Stimulated activated naive CD8-positive, alpha-beta T cell treated with anti-CD3 and anti-CD28 coated beads, Interleukin-15, amount 100 ng/mL, for 72 hours (primary cell): ENCODE data around the gene TBRG1.

Source experiments
- ATAC-seq: fragments of 150-1000 bp; cut with Tn5 transposase; 2 replicates; pipeline ENCODE4 v1.10.0; 2021; ENCODE audit warnings: mild to moderate bottlenecking, moderate library complexity
- DNase-seq, 2 donors: peaks; one replicate each; pipeline ENCODE4 v3.0.0; 2021 to 2022
- H3K27ac Mint-ChIP-seq, 2 donors: one replicate each; pipeline ENCODE4 v1.8.0; 2022; ENCODE audit warnings: mild to moderate bottlenecking in 2 of 2, mixed read lengths in 2 of 2, moderate library complexity in 2 of 2
- H3K27me3 Mint-ChIP-seq: one replicate; pipeline ENCODE4 v1.8.0; 2022; ENCODE audit warnings: mixed read lengths
- H3K4me1 Mint-ChIP-seq: one replicate; pipeline ENCODE4 v1.8.0; 2022; ENCODE audit warnings: mild to moderate bottlenecking, mixed read lengths
- H3K4me3 Mint-ChIP-seq, 2 donors: one replicate each; pipeline ENCODE4 v1.8.0; 2022; ENCODE audit warnings: mild to moderate bottlenecking in 2 of 2, mixed read lengths in 2 of 2, moderate library complexity in 1 of 2
- H3K9me3 Mint-ChIP-seq, 2 donors: one replicate each; pipeline ENCODE4 v1.8.0; 2022; ENCODE audit warnings: mixed read lengths in 2 of 2

The TBRG1 gene

DNA sequence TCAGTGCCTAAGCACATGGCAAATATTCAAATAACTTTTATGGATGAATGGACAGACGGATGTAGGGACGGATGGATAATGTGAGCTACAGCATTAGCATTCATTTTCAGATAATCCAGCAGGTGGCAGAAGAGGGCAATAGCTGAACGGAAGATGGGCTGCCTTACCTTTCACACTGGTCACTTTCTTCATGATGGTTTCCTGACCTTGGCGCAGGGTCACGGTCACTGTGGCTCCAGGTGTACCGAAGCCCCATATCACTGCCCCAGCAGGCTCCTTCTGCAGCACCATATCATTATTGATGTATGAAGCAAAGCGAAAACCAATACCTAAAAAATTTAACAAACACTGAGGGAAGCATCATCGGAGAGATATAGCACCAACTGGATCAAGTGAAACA is 46.5 kb downstream of the TBRG1 start:
- Mint-ChIP-seq H3K27ac (no peak overlapping the region), H3K9me3 (no peaks in the 10 kb centered on the region), H3K27me3 (no peaks in the 10 kb centered on the region), H3K4me3 (no peak overlapping the region), H3K4me1 (peaks cover 32% of the 10 kb centered on the region)
- ATAC-seq (peak; percentile 22), DNase-seq (peak; percentile 37 to 38)

DNA sequence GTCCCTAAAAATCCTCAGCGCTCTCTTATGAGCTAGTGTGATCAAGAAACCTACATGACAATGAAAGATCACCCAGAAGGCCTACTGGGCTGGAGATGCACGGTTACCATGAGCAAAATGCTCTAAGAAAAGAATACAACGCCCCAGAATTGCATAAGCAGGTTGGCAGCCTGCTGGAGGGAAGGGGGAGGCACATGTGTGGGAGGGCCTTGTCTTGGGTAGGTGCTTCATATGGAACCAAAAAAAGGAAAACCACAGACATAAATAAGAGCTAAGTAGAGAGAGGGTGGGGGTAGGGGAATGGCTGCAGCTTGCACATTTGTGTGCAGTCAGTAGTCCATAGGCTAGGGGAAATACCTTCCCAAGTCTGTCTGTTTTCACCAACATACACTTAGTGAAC is 48.1 kb downstream of the TBRG1 start:
- Mint-ChIP-seq H3K4me3 (no peak overlapping the region), H3K27ac (peak overlapping the region in 1 of 2 donors; percentile 0)

DNA sequence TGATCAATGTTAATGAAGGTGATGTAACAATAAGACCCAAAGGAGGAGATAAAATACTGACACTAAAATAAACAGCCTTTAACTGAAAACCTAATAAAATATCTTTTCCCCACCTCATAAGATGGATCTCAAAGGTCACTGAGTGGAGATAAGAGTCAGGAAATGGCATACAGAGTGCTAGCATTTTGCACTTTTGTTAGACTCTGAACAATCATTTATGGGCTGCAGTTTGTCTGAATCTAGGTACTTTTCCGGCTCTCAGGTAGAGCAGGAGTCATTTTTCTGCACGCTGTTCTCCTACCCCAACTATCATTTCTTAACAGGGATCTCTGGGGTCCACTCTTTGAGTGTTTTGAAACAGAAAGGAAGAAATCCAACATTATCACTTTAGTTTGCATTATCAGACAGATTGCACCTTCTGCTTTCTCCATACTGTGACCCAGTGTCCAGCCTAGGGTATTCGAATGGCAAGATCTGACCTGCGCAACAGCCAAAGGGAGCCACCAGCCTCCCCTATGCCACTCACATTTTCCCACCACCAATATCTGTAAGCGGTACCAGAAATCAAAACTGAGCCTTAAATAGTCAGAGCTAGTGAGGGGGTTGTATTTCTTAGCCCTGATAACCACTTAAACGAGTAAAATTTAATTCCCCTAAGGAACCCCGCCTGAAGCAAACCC is 50.0 kb downstream of the TBRG1 start:
- Mint-ChIP-seq H3K27ac (peak overlapping the region; percentile 59 to 78), H3K9me3 (no peaks in the 10 kb centered on the region), H3K4me1 (peaks cover 47% of the 10 kb centered on the region), H3K27me3 (no peaks in the 10 kb centered on the region), H3K4me3 (peak overlapping the region; percentile 84 to 92)
- DNase-seq (no peak), ATAC-seq (peak; percentile 1)

More for the DNA sequence above, 48.1 kb downstream of the TBRG1 start:
- Mint-ChIP-seq H3K9me3 (no peaks in the 10 kb centered on the region), H3K27me3 (no peaks in the 10 kb centered on the region), H3K4me1 (peaks cover 42% of the 10 kb centered on the region)
- DNase-seq: peak; percentile 25 to 40
- ATAC-seq: peak; percentile 41

DNA sequence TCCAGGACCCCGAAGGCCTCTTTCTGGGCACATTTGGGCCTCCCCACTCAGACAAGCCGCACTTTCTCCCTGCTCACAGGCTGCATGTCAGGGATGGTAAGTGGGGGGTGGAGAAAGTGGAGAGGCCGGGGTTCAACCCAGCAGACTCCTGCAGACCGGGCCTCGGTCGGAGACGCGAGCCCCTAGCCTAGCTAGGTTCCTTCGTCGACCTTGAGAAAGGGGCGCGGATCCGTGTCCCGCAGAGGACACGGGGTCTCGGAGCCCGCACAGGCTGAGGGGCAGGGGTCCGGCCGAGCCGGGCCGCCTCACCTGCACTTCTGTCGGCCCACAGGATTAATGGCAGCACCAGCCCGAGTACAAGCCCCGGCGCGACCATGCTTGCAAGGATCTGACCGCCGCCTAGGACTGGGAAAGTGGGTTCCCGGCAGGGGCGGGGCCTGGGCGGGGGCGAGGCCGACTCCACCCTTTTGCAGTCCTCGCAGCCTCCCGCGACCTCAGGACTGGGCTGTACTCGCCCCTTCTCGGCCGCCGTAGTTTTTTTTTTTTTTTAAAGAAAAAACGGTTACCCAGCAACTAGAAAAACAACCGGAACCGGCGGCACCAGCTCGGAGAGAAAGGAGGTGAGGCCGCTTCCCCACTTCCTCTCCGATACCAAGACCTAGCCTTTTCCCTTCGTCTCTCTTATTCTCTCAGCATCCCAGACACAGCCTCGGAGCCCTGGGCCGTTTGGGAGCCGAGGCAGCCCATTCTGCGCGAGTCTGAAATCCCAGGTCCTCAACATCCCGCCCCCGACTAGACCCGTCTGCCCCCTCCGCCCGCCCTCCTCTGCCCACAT is 50.9 kb downstream of the TBRG1 start, which contains the start of the genes SIAE and SPA17:
TSS of gene SIAE (minus strand) at position 407 of the 835 bp plus-strand sequence. CDS start at position 376, 31 bp downstream.
TSS of gene SPA17 (plus strand) at position 572 of the 835 bp plus-strand sequence. CDS start 1,361 bp downstream, outside the sequence.
- H3K27ac Mint-ChIP-seq: peak within 1 kb of the TSS; percentile 97 to 99
- H3K4me1 Mint-ChIP-seq: peaks cover 47% of the 10 kb centered on the region
- peak within 1 kb of the TSS; percentile 84 to 92 for H3K4me3 Mint-ChIP-seq
- H3K27me3 Mint-ChIP-seq: no peaks in the 10 kb centered on the region
- H3K9me3 Mint-ChIP-seq: no peaks in the 10 kb centered on the region
- ATAC-seq (peak; percentile 89), DNase-seq (peak; percentile 81 to 91)

DNA sequence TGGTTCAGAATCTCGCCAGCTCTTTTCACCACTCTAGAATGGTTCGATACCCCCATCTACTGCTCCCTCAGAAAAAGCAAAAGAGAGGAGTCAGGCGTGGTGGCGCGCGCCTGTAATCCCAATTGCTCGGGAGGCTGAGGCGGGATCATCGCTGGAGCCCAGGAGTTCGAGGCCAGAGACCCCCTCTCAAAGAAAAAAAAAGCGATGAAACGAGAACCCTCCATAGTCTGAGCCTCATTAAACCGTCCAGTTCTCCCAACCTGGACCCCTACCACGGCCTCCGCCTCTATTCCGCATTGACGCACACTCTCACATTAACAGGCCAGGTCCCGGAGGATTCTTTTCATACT is 51.5 kb downstream of the TBRG1 start:
- peaks cover 47% of the 10 kb centered on the region for H3K4me1 Mint-ChIP-seq
- DNase-seq (no peak), ATAC-seq (no peak)
- H3K27me3 Mint-ChIP-seq: no peaks in the 10 kb centered on the region
- H3K4me3 Mint-ChIP-seq: peak overlapping the region; percentile 84 to 92
- peak overlapping the region; percentile 97 to 99 for H3K27ac Mint-ChIP-seq
- H3K9me3 Mint-ChIP-seq: no peaks in the 10 kb centered on the region

DNA sequence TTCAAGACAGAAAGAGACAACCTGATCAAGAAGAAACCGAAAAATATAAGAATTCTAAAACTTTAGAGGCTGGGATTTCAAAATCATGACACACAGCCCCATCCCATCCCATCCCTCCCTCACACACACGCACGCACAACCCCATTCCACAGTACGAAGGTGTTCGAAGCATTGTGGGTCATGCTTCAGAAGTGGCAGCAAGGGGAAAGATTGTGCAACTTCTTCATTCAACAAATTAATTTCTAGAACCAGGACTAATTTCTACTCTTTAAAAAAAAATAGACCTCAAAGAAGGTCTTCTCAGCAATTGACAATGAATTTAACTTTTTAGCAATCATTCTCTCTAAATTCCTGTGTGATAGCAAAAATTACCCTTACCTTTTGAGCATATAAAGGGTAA is 51.9 kb downstream of the TBRG1 start:
- Mint-ChIP-seq H3K27ac (peak overlapping the region; percentile 97 to 99), H3K9me3 (no peaks in the 10 kb centered on the region), H3K27me3 (no peaks in the 10 kb centered on the region), H3K4me3 (peak overlapping the region; percentile 84 to 92), H3K4me1 (peaks cover 47% of the 10 kb centered on the region)
- ATAC-seq (no peak), DNase-seq (no peak)

DNA sequence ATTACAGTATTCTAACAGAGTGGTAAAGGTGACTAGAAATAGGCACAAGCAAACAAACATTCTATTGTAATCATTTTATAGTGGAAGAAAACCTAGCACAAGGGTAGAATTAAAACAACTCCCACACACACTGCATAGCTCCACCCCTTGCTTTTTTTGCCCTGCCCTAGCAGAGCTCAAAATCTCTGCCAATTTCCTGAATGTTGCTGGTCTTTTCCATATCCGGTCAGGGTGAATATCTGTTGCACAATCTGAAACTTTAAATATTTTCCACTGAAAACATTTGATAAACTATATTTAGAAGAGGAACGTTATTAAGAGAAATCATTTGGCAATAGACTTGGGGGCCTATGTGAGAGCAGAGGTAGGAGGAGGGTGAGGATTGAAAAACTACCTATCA is 53.7 kb downstream of the TBRG1 start:
- Mint-ChIP-seq H3K4me3 (no peak overlapping the region), H3K9me3 (no peaks in the 10 kb centered on the region), H3K27ac (no peak overlapping the region), H3K4me1 (peaks cover 37% of the 10 kb centered on the region), H3K27me3 (no peaks in the 10 kb centered on the region)
- DNase-seq (no peak), ATAC-seq (no peak)

DNA sequence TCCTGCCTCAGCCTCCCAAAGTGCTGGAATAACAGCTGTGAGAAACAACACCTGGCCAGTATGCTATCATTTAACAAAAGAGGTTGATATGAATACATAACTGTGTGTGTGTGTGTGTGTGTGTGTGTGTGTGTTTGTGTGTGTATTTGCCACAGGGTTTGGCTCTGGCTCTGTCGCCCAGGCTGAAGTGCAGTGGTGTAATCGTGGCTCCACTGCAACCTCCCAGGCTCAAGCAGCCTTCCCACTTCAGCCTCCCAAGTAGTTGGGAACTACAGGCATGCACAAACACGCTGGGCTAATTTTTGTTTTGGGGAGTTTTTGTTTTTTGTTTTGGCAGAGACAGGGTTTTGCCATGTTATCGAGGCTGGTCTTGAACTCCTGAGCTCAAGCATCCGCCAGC is 55.8 kb downstream of the TBRG1 start:
- peaks cover 10 to 13% of the 10 kb centered on the region in 2 donors for H3K9me3 Mint-ChIP-seq
- ATAC-seq: no peak
- DNase-seq: no peak

DNA sequence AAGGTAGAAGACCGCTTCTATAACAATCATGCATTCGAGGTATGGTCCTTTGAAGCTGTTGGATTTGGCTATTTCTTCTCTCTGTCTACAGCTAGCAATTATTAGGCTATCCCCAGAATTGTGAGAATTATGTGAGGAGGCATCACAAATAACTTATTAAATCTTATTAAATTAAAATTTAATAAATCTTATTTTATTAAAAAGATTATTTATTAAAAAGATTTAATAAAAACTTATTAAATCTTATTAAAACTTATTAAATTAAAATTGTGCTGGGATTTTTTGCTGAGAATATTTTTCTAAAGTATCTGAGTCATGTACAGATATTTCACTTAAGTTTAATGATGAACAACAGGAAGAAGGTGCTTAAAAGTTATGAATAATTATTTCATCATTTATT is 58.8 kb downstream of the TBRG1 start:
- Mint-ChIP-seq H3K4me3 (no peak overlapping the region), H3K4me1 (peaks cover 1% of the 10 kb centered on the region), H3K27me3 (no peaks in the 10 kb centered on the region), H3K9me3 (peaks cover 10 to 20% of the 10 kb centered on the region in 2 donors), H3K27ac (no peak overlapping the region)
- no peak for ATAC-seq
- no peak for DNase-seq

More for the DNA sequence above, 55.8 kb downstream of the TBRG1 start:
- Mint-ChIP-seq H3K27ac (no peak overlapping the region), H3K4me1 (peaks cover 21% of the 10 kb centered on the region), H3K27me3 (no peaks in the 10 kb centered on the region), H3K4me3 (no peak overlapping the region)

DNA sequence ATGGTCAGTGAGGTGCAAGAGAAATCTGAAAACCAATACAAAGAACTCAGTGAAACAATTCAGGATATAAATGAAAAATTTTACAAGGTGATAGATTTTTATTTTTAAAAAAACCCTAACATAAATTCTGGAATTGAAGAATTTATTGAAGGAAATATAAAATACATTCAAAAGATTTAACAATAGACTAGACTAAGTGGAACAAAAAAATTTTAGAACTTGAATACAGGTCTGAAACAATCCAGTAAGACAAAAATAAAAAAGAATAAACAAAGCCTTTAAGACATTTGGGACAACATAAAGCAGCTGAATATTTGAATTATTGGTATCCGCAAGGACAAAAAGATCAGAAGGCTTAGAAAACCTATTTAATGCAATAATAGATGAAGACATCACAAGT is 59.8 kb downstream of the TBRG1 start:
- no peaks in the 10 kb centered on the region for H3K27me3 Mint-ChIP-seq
- H3K4me3 Mint-ChIP-seq: no peak overlapping the region
- DNase-seq (no peak), ATAC-seq (no peak)
- no peaks in the 10 kb centered on the region for H3K4me1 Mint-ChIP-seq
- H3K27ac Mint-ChIP-seq: no peak overlapping the region
- peaks cover 18 to 26% of the 10 kb centered on the region in 2 donors for H3K9me3 Mint-ChIP-seq
